ENCODE data around the gene CD209. TPM values are rescaled to one million over a fixed set of nuclear protein-coding genes. Genes with fewer than 3 reads are reported as not detected.

Gene CD209
- total and polyA plus RNA-seq, 2 experiments from 2014 or later = not detected

DNA sequence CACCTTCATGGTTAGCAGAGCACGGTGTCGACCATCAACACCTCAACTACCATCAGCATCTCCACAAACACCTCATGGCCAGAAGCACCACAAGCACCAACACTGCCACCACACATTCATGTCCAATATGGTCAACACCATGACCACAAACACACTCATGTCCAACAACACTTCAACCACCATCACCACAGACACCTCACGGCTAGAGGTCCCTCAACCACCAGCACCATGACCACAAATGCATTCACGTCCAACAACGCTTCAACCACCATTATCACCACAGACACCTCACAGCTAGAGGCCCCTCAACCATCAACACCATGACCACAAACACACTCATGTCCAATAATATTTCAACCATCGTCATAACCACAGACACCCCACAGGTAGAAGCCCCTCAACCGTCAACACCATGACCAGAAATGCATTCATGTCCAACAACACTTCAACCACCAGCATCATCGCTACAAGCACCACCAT is 56.5 kb downstream of the CD209 start:
- Histone ChIP-seq H3K9me2 (ENCODE audit: insufficient read depth) (no peaks in the 10 kb centered on the region), H3K27ac (no peak overlapping the region), H3K9me3 (ENCODE audit: low read depth) (no peaks in the 10 kb centered on the region), H2AFZ (no peak overlapping the region), H3K4me2 (ENCODE audit: unreplicated experiment) (no peak overlapping the region), H3K36me3 (ENCODE audit: low read depth) (no peaks in the 10 kb centered on the region), H3K9ac (no peak overlapping the region), H3F3A (ENCODE audit: insufficient read depth) (no peaks in the 10 kb centered on the region), H3K4me3 (no peak overlapping the region), H3K79me2 (ENCODE audit: insufficient read depth) (no peaks in the 10 kb centered on the region), H3K4me1 (ENCODE audit: insufficient read depth) (no peaks in the 10 kb centered on the region), H4K20me1 (ENCODE audit: insufficient read depth) (no peaks in the 10 kb centered on the region), H3K27me3 (replicated peaks; ENCODE audit: insufficient read depth) (no peaks in the 10 kb centered on the region; the same call in none of the 2 replicates)
- 73 to 79% methylated on average over 8 of the region's 8 CpGs for WGBS, 2 experiments (ENCODE audit: low coverage in 1 of 2, low lambda C conversion rate in 2 of 2, missing lambda C conversion rate in 2 of 2)
- in situ Hi-C loops (cut with MboI) = no loop called here
- DNase-seq = no peak
- no peak for TF ChIP-seq EZH2 (IDR thresholded peaks at IDR 0.05; ENCODE audit: insufficient read depth, poor library complexity, severe bottlenecking)
- TF ChIP-seq EZH2phosphoT487 (IDR thresholded peaks at IDR 0.05; ENCODE audit: insufficient read depth, low read depth) = no peak

Other genes starting within 250 kb of the CD209 start
- 51.1 and 56.3 TPM in 2 replicates for gene ZNF358, start 231.4 kb downstream of the CD209 start, total RNA-seq (2014; rRNA removed; shearing (Covaris generic))
- 11.4 and 12.0 TPM in 2 replicates for gene ZNF358, start 231.4 kb downstream of the CD209 start, polyA plus RNA-seq (2016; fragmentation: Nextera tagmentation; extraction: Ambion mirVana)
- gene MCOLN1, start 224.9 kb downstream of the CD209 start, total RNA-seq (2014; rRNA removed; shearing (Covaris generic)) = 4.9 and 5.9 TPM in 2 replicates
- gene MCOLN1, start 224.9 kb downstream of the CD209 start, polyA plus RNA-seq (2016; fragmentation: Nextera tagmentation; extraction: Ambion mirVana) = 28.6 TPM in 2 replicates
- 86.6 and 116 TPM in 2 replicates for gene PNPLA6, start 211.8 kb downstream of the CD209 start, total RNA-seq (2014; rRNA removed; shearing (Covaris generic))
- 65.0 and 67.2 TPM in 2 replicates for gene PNPLA6, start 211.8 kb downstream of the CD209 start, polyA plus RNA-seq (2016; fragmentation: Nextera tagmentation; extraction: Ambion mirVana)
- not detected in 2 replicates for gene CAMSAP3, start 151.7 kb downstream of the CD209 start, total RNA-seq (2014; rRNA removed; shearing (Covaris generic))
- gene CAMSAP3, start 151.7 kb downstream of the CD209 start, polyA plus RNA-seq (2016; fragmentation: Nextera tagmentation; extraction: Ambion mirVana) = not detected in 2 replicates
- gene XAB2, start 118.0 kb downstream of the CD209 start, total RNA-seq (2014; rRNA removed; shearing (Covaris generic)) = 30.7 and 33.0 TPM in 2 replicates
- 12.2 and 12.5 TPM in 2 replicates for gene XAB2, start 118.0 kb downstream of the CD209 start, polyA plus RNA-seq (2016; fragmentation: Nextera tagmentation; extraction: Ambion mirVana)
- 7.6 and 13.5 TPM in 2 replicates for gene PET100, start 117.7 kb downstream of the CD209 start, total RNA-seq (2014; rRNA removed; shearing (Covaris generic))
- gene PET100, start 117.7 kb downstream of the CD209 start, polyA plus RNA-seq (2016; fragmentation: Nextera tagmentation; extraction: Ambion mirVana) = 189 and 199 TPM in 2 replicates
- gene PCP2, start 113.8 kb downstream of the CD209 start, total RNA-seq (2014; rRNA removed; shearing (Covaris generic)) = not detected in 2 replicates
- gene PCP2, start 113.8 kb downstream of the CD209 start, polyA plus RNA-seq (2016; fragmentation: Nextera tagmentation; extraction: Ambion mirVana) = not detected in 2 replicates
- 1.8 TPM in 1 of 2 replicates, not detected in the other for gene STXBP2, start 110.4 kb downstream of the CD209 start, total RNA-seq (2014; rRNA removed; shearing (Covaris generic))
- gene STXBP2, start 110.4 kb downstream of the CD209 start, polyA plus RNA-seq (2016; fragmentation: Nextera tagmentation; extraction: Ambion mirVana) = 1.4 and 2.0 TPM in 2 replicates
- gene RETN, start 78.5 kb downstream of the CD209 start, total RNA-seq (2014; rRNA removed; shearing (Covaris generic)) = not detected in 2 replicates
- gene RETN, start 78.5 kb downstream of the CD209 start, polyA plus RNA-seq (2016; fragmentation: Nextera tagmentation; extraction: Ambion mirVana) = not detected in 2 replicates
- not detected in 2 replicates for gene MCEMP1, start 70.4 kb downstream of the CD209 start, total RNA-seq (2014; rRNA removed; shearing (Covaris generic))
- gene MCEMP1, start 70.4 kb downstream of the CD209 start, polyA plus RNA-seq (2016; fragmentation: Nextera tagmentation; extraction: Ambion mirVana) = not detected in 2 replicates
- gene TRAPPC5, start 66.7 kb downstream of the CD209 start, total RNA-seq (2014; rRNA removed; shearing (Covaris generic)) = 68.1 and 134 TPM in 2 replicates
- gene TRAPPC5, start 66.7 kb downstream of the CD209 start, polyA plus RNA-seq (2016; fragmentation: Nextera tagmentation; extraction: Ambion mirVana) = 203 and 207 TPM in 2 replicates
- not detected in 2 replicates for gene FCER2, start 45.4 kb downstream of the CD209 start, total RNA-seq (2014; rRNA removed; shearing (Covaris generic))
- 0.33 TPM in 1 of 2 replicates, not detected in the other for gene FCER2, start 45.4 kb downstream of the CD209 start, polyA plus RNA-seq (2016; fragmentation: Nextera tagmentation; extraction: Ambion mirVana)
- gene CLEC4G, start 15.4 kb downstream of the CD209 start, total RNA-seq (2014; rRNA removed; shearing (Covaris generic)) = not detected in 2 replicates
- not detected in 2 replicates for gene CLEC4G, start 15.4 kb downstream of the CD209 start, polyA plus RNA-seq (2016; fragmentation: Nextera tagmentation; extraction: Ambion mirVana)
- gene CLEC4M, start 15.7 kb upstream of the CD209 start, total RNA-seq (2014; rRNA removed; shearing (Covaris generic)) = not detected in 2 replicates
- gene CLEC4M, start 15.7 kb upstream of the CD209 start, polyA plus RNA-seq (2016; fragmentation: Nextera tagmentation; extraction: Ambion mirVana) = not detected in 2 replicates
- 24.3 and 26.8 TPM in 2 replicates for gene EVI5L, start 82.7 kb upstream of the CD209 start, total RNA-seq (2014; rRNA removed; shearing (Covaris generic))
- 6.9 and 8.4 TPM in 2 replicates for gene EVI5L, start 82.7 kb upstream of the CD209 start, polyA plus RNA-seq (2016; fragmentation: Nextera tagmentation; extraction: Ambion mirVana)
- not detected in 2 replicates for gene PRR36, start 126.9 kb upstream of the CD209 start, total RNA-seq (2014; rRNA removed; shearing (Covaris generic))
- gene PRR36, start 126.9 kb upstream of the CD209 start, polyA plus RNA-seq (2016; fragmentation: Nextera tagmentation; extraction: Ambion mirVana) = 0.10 TPM in 1 of 2 replicates, not detected in the other
- gene LRRC8E, start 141.0 kb upstream of the CD209 start, total RNA-seq (2014; rRNA removed; shearing (Covaris generic)) = 3.5 and 3.6 TPM in 2 replicates
- gene LRRC8E, start 141.0 kb upstream of the CD209 start, polyA plus RNA-seq (2016; fragmentation: Nextera tagmentation; extraction: Ambion mirVana) = 3.7 and 4.0 TPM in 2 replicates
- 9.7 and 14.8 TPM in 2 replicates for gene MAP2K7, start 156.3 kb upstream of the CD209 start, total RNA-seq (2014; rRNA removed; shearing (Covaris generic))
- gene MAP2K7, start 156.3 kb upstream of the CD209 start, polyA plus RNA-seq (2016; fragmentation: Nextera tagmentation; extraction: Ambion mirVana) = 4.6 and 4.8 TPM in 2 replicates
- 9.0 TPM in 1 of 2 replicates, not detected in the other for gene TGFBR3L, start 167.3 kb upstream of the CD209 start, total RNA-seq (2014; rRNA removed; shearing (Covaris generic))
- gene TGFBR3L, start 167.3 kb upstream of the CD209 start, polyA plus RNA-seq (2016; fragmentation: Nextera tagmentation; extraction: Ambion mirVana) = 24.3 and 30.6 TPM in 2 replicates
- gene SNAPC2, start 172.8 kb upstream of the CD209 start, total RNA-seq (2014; rRNA removed; shearing (Covaris generic)) = 20.5 and 33.7 TPM in 2 replicates
- 47.2 and 49.4 TPM in 2 replicates for gene SNAPC2, start 172.8 kb upstream of the CD209 start, polyA plus RNA-seq (2016; fragmentation: Nextera tagmentation; extraction: Ambion mirVana)
- 3.5 and 9.0 TPM in 2 replicates for gene CTXN1, start 178.6 kb upstream of the CD209 start, total RNA-seq (2014; rRNA removed; shearing (Covaris generic))
- 3.3 and 3.4 TPM in 2 replicates for gene CTXN1, start 178.6 kb upstream of the CD209 start, polyA plus RNA-seq (2016; fragmentation: Nextera tagmentation; extraction: Ambion mirVana)
- gene TIMM44, start 196.1 kb upstream of the CD209 start, total RNA-seq (2014; rRNA removed; shearing (Covaris generic)) = 53.1 and 66.8 TPM in 2 replicates
- gene TIMM44, start 196.1 kb upstream of the CD209 start, polyA plus RNA-seq (2016; fragmentation: Nextera tagmentation; extraction: Ambion mirVana) = 25.8 and 28.6 TPM in 2 replicates

Data from GM23248 (cell line).